ENCODE data around the gene ATXN7L1.

The ATXN7L1 gene

GRCh38 chr7:105580022-105580740, 296.2 kb downstream of the ATXN7L1 start:
- DNase-seq (ENCODE audit: low spot score): no peak

- no peak for DNase-seq (ENCODE audit: low spot score)
Measured at GRCh38 chr7:105578496-105578895, 297.9 kb downstream of the ATXN7L1 start.

GRCh38 chr7:105577251-105577650, 299.1 kb downstream of the ATXN7L1 start:
- DNase-seq (ENCODE audit: low spot score): no peak

GRCh38 chr7:105571891-105572290, 304.5 kb downstream of the ATXN7L1 start:
- DNase-seq (ENCODE audit: low spot score): no peak

GRCh38 chr7:105567821-105568220, 308.6 kb downstream of the ATXN7L1 start:
- DNase-seq (ENCODE audit: low spot score): no peak

- DNase-seq (ENCODE audit: low spot score): no peak
Measured at GRCh38 chr7:105567024-105567423, 309.4 kb downstream of the ATXN7L1 start.

- DNase-seq (ENCODE audit: low spot score): no peak
Measured at GRCh38 chr7:105565190-105565589, 311.2 kb downstream of the ATXN7L1 start.

- no peak for DNase-seq (ENCODE audit: low spot score)
Measured at GRCh38 chr7:105559926-105560325, 316.5 kb downstream of the ATXN7L1 start.
